ENCODE measurements around the gene BID. TPM values are rescaled to one million over a fixed set of nuclear protein-coding genes. Genes with fewer than 3 reads are reported as not detected.

The BID gene
- total RNA-seq, 1 experiment from 2014 or later: 23.2 TPM

DNA sequence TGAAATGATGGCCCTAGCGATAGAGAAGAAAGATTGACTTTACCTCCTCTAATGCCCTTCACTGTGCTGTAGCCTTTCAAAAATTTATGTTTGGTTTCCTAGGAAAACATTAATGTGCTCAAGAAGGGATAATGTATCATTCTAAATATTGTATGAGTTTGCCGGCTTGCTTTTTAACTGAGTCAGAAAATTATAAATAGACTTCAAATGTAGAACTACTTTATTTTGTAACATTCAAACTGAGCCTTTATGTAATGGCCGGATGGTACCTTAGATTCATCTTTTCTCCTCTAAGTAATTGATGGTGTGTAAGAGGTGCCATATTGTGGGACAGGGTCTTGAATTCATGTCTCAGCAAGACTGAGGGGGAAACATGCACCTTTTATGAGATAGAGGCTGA is 57.7 kb downstream of the BID start:
- Histone ChIP-seq H4K91ac (ENCODE audit: insufficient read length, low read depth, low read length) (no peak overlapping the region), H3K4me1 (ENCODE audit: insufficient read depth, low read length) (no peaks in the 10 kb centered on the region), H2BK12ac (ENCODE audit: insufficient read length, low read depth, low read length) (no peak overlapping the region), H3K27me3 (ENCODE audit: insufficient read depth, low read length) (no peaks in the 10 kb centered on the region), H3K14ac (ENCODE audit: insufficient read depth, low read length) (no peak overlapping the region), H3K9ac (ENCODE audit: extremely low read depth, insufficient read length, low read length) (no peak overlapping the region), H3K4ac (ENCODE audit: low read depth, low read length) (no peak overlapping the region), H3T11ph (ENCODE audit: low read length) (no peak overlapping the region), H3K18ac (ENCODE audit: insufficient read length, low read depth, low read length) (no peak overlapping the region), H2BK5ac (ENCODE audit: insufficient read length, low read length) (no peak overlapping the region), H3K23ac (ENCODE audit: insufficient read length, low read depth, low read length) (no peak overlapping the region), H2BK20ac (ENCODE audit: low read depth, low read length, poor library complexity, severe bottlenecking) (no peak overlapping the region), H3K23me2 (ENCODE audit: insufficient read length, low read depth, low read length, poor library complexity, severe bottlenecking) (no peaks in the 10 kb centered on the region), H4K20me1 (ENCODE audit: control insufficient read depth, insufficient read depth, insufficient read length) (no peaks in the 10 kb centered on the region), H2BK120ac (ENCODE audit: low read depth, low read length, poor library complexity, severe bottlenecking) (no peak overlapping the region), H3K79me1 (ENCODE audit: insufficient read depth, low read depth, low read length, poor library complexity, severe bottlenecking) (no peaks in the 10 kb centered on the region), H2AFZ (ENCODE audit: low read length) (no peak overlapping the region), H3K79me2 (ENCODE audit: insufficient read depth, low read length) (no peaks in the 10 kb centered on the region), H3K4me2 (ENCODE audit: insufficient read depth, insufficient read length, low read length) (no peak overlapping the region), H2BK15ac (ENCODE audit: low read depth, low read length) (no peak overlapping the region), H4K8ac (replicated peaks; ENCODE audit: insufficient read length, low read depth, low read length) (no peak overlapping the region), H3K56ac (ENCODE audit: insufficient read length, low read depth, low read length) (no peak overlapping the region), H2AK5ac (ENCODE audit: insufficient read length, low read length) (no peak overlapping the region), H3K27ac (ENCODE audit: insufficient read length, low read depth, low read length) (no peak overlapping the region), H4K5ac (ENCODE audit: insufficient read length, low read depth, low read length) (no peak overlapping the region), H3K9me3 (ENCODE audit: control insufficient read depth, low read depth, low read length) (no peaks in the 10 kb centered on the region)
- DNase-seq: no peak
- Mint-ChIP-seq H3K4me3 (no peak overlapping the region), H3K27me3 (ENCODE audit: low read depth) (no peaks in the 10 kb centered on the region), H3K36me3 (ENCODE audit: insufficient read depth in 1 of 3, low read depth in 3 of 3) (peaks cover 0 to 3% (median 0%) of the 10 kb centered on the region in 3 experiments; a peak in 2 of 7 replicates), H3K4me1 (peaks cover 4 to 10% of the 10 kb centered on the region in 2 experiments), H3K9me3 (no peaks in the 10 kb centered on the region), H3K27ac (no peak overlapping the region)
- TF ChIP-seq, protein P1, sequence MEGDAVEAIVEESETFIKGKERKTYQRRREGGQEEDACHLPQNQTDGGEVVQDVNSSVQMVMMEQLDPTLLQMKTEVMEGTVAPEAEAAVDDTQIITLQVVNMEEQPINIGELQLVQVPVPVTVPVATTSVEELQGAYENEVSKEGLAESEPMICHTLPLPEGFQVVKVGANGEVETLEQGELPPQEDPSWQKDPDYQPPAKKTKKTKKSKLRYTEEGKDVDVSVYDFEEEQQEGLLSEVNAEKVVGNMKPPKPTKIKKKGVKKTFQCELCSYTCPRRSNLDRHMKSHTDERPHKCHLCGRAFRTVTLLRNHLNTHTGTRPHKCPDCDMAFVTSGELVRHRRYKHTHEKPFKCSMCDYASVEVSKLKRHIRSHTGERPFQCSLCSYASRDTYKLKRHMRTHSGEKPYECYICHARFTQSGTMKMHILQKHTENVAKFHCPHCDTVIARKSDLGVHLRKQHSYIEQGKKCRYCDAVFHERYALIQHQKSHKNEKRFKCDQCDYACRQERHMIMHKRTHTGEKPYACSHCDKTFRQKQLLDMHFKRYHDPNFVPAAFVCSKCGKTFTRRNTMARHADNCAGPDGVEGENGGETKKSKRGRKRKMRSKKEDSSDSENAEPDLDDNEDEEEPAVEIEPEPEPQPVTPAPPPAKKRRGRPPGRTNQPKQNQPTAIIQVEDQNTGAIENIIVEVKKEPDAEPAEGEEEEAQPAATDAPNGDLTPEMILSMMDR (conservative IDR thresholded peaks at IDR 0.05): no peak
- no CpG with 5 or more reads among the region's 3 CpGs for WGBS (ENCODE audit: extremely low coverage, insufficient read length, low lambda C conversion rate)

All from H9 (cell line).